ENCODE data around the gene PKP4. TPM values are rescaled to one million over a fixed set of nuclear protein-coding genes. Genes with fewer than 3 reads are reported as not detected.
"Not testable (repeated sequence)": the region's sequence is repeated elsewhere in the genome, so short reads cannot be mapped to it uniquely, and the experiment has no call there.

The PKP4 gene
- total and polyA plus RNA-seq, 9 donors, result 22.7 to 60.9 (median 46.6) TPM

DNA sequence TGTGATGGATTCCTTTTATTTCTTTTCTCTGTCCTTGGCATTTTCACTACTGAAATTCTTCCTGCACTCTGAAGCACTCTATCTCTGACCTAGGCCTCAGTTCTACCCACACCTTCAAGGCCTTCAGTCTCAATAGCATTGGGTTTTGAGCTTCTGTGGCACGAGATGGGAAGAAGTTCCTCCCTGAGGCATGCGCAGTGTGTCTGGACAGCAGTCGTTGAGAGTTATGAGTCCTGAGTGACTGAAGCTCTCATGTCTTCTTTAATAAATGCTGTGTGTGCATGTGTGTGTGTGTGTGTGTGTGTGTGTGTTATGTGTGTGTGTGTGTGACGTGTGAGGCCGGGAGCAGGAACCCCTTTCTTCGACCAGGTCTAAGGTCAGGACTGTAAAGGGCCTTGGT, 242.6 kb downstream of the PKP4 start:
- H3K4me1 ChIP-seq (ENCODE audit: insufficient read depth), result no peaks in the 10 kb centered on the region
- intact Hi-C loops (cut with DNase I), result no loop called here
- TF ChIP-seq, protein P1, sequence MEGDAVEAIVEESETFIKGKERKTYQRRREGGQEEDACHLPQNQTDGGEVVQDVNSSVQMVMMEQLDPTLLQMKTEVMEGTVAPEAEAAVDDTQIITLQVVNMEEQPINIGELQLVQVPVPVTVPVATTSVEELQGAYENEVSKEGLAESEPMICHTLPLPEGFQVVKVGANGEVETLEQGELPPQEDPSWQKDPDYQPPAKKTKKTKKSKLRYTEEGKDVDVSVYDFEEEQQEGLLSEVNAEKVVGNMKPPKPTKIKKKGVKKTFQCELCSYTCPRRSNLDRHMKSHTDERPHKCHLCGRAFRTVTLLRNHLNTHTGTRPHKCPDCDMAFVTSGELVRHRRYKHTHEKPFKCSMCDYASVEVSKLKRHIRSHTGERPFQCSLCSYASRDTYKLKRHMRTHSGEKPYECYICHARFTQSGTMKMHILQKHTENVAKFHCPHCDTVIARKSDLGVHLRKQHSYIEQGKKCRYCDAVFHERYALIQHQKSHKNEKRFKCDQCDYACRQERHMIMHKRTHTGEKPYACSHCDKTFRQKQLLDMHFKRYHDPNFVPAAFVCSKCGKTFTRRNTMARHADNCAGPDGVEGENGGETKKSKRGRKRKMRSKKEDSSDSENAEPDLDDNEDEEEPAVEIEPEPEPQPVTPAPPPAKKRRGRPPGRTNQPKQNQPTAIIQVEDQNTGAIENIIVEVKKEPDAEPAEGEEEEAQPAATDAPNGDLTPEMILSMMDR (IDR thresholded peaks at IDR 0.05), result no peak
- TF ChIP-seq POLR2A (IDR thresholded peaks at IDR 0.05) (no peak), EP300 (IDR thresholded peaks at IDR 0.05) (no peak)
- H3K4me3 ChIP-seq, result no peak overlapping the region
- H3K36me3 ChIP-seq, result no peaks in the 10 kb centered on the region
- H3K27me3 ChIP-seq, result no peaks in the 10 kb centered on the region
- WGBS, 3 donors, result 68 to 76% (median 69%) methylated on average over 6 of the region's 6 CpGs
- no peak overlapping the region for H3K27ac ChIP-seq
- DNase-seq, result no peak
- H3K9me3 ChIP-seq, result no peaks in the 10 kb centered on the region

DNA sequence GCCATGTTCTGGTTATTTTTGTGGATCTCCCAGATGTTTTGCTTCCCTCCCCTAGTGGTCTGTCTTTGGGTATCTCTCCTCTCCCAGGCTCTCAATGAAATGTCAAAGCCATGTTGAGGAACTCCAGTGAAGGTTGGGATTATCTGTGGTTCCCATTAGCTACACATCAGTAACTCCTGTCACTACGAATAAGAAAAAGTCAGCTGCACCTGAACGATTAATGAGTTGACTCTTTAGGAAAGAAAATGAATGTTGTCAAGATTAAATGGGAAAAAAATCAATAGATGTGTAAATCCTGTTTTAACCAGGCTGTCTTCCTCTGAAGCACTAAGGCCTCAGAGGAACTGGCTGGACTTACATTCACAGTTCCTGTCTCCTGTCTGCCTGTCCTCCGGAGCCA, 244.3 kb downstream of the PKP4 start:
- 49 to 79% (median 58%) methylated on average over 3 of the region's 3 CpGs for WGBS, 3 donors
- Histone ChIP-seq H3K27ac (no peak overlapping the region), H3K4me3 (no peak overlapping the region), H3K36me3 (no peaks in the 10 kb centered on the region), H3K9me3 (no peaks in the 10 kb centered on the region), H3K4me1 (ENCODE audit: insufficient read depth) (no peaks in the 10 kb centered on the region), H3K27me3 (no peaks in the 10 kb centered on the region)
- TF ChIP-seq POLR2A (IDR thresholded peaks at IDR 0.05) (no peak), EP300 (IDR thresholded peaks at IDR 0.05) (no peak)
- TF ChIP-seq, protein P1 (IDR thresholded peaks at IDR 0.05), result no peak
- no peak for DNase-seq
- intact Hi-C loops (cut with DNase I), result no loop called here

DNA sequence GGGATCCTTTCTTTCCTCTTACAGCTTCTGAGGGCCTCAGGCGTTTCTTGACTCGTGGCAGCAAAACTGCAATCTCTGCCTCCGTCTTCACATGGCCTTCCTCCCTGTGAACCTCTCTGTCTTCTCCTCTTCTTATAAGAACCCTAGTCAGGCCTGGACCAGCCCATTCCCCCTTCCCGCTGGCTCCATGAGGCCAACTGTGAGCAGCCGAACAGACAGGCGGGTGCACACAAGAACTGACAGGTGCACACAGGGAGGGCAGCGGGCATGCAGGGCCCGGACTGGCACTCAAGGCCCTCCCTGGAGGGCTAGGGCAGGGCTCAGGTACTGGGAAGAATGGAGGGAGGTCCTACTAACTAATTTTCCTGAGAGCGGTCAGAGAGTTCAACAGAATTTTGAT, 246.0 kb downstream of the PKP4 start:
- intact Hi-C loops (cut with DNase I), result no loop called here
- Histone ChIP-seq H3K9me3 (no peaks in the 10 kb centered on the region), H3K27ac (no peak overlapping the region), H3K27me3 (no peaks in the 10 kb centered on the region), H3K4me3 (no peak overlapping the region), H3K36me3 (no peaks in the 10 kb centered on the region), H3K4me1 (ENCODE audit: insufficient read depth) (no peaks in the 10 kb centered on the region)
- 84 to 87% (median 85%) methylated on average over 9 of the region's 9 CpGs for WGBS, 3 donors
- DNase-seq, result no peak
- TF ChIP-seq EP300 (IDR thresholded peaks at IDR 0.05) (no peak), POLR2A (IDR thresholded peaks at IDR 0.05) (no peak)
- TF ChIP-seq, protein P1 (IDR thresholded peaks at IDR 0.05), result no peak

DNA sequence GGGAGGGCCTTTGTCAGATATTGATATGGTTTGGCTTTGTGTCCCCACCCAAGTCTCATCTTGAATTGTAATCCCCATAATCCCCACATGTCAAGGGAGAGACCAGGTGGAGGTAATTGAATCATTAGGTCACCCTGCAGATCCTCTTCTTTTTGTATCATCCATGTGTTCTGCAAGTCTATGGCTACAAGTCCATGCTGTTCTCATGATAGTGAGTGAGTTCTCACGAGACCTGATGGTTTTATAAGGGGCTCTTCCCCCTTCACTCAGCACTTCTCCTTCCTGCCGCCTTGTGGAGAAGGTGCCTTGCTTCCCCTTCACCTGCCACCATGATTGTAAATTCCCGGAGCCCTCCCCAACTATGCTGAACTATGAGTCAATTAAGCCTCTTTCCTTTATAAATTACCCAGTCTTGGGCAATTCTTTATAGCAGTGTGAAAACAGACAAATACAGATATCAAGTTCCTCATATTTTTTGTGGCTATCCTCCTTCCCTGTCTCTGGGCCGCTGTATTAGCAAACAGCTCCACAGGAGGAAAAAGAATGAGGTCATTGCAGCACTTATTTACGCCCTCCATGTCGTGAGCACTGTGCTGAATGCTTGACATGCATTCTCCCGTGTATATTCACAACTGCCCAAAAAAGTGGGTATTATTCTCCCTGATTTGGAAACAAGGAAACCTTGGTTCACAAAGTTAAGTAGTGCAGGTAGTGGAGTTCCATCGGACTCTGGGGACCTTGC, 248.1 kb downstream of the PKP4 start:
- H3K27me3 ChIP-seq; H3K4me1 ChIP-seq (ENCODE audit: insufficient read depth); H3K27ac ChIP-seq; H3K4me3 ChIP-seq; H3K36me3 ChIP-seq; DNase-seq; intact Hi-C loops (cut with DNase I); H3K9me3 ChIP-seq: not testable (repeated sequence)
- WGBS, 3 donors, result 92 to 93% (median 93%) methylated on average over 8 of the region's 8 CpGs

DNA sequence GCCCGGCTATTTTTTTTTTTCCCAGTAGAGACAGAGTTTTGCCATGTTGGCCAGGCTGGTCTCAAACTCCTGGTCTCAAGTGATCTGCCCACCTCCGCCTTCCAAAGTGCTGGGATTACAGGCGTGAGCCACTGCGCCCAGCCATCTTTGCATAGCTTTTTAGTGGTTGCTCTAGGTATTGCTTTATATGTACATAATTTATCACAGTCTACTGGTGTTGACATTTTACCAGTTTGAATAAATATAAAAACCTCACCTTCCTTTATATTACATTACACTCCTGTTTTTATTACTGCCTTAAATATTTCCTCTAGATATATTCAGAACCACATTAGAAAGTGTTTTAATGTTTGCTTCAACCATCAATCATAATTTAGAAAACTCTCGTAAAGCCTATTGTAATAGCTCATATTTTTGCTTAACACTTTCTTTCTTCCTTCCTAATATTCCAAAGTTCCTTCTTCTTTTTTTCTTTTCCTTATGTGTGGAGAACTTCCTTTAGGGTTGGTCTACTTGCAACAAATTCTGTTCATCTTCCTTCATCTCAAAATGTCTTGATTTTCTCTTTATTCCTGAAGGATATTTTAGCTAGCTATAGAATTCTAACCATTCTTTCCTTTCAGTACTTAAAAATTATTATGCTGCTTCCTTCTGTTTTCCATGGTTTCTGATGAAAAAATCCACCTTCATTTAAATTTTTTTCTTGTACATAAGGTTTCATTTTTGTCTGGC, 256.2 kb downstream of the PKP4 start:
- intact Hi-C loops (cut with DNase I), result no loop called here
- no peak for DNase-seq
- H3K27me3 ChIP-seq, result no peaks in the 10 kb centered on the region
- H3K4me1 ChIP-seq (ENCODE audit: insufficient read depth), result peaks cover 2% of the 10 kb centered on the region
- H3K27ac ChIP-seq, result no peak overlapping the region
- H3K36me3 ChIP-seq, result no peaks in the 10 kb centered on the region
- no peak overlapping the region for H3K4me3 ChIP-seq
- 85 to 96% (median 95%) methylated on average over 5 of the region's 5 CpGs for WGBS, 3 donors
- no peak for TF ChIP-seq POLR2A (IDR thresholded peaks at IDR 0.05)
- TF ChIP-seq EP300 (IDR thresholded peaks at IDR 0.05), result no peak
- TF ChIP-seq, protein P1 (IDR thresholded peaks at IDR 0.05), result no peak
- no peaks in the 10 kb centered on the region for H3K9me3 ChIP-seq

Data from ovary (tissue), 9 donors.